HG02870 (cell line): ENCODE measurements around the gene WNK1.
"Not testable (repeated sequence)": the region's sequence is repeated elsewhere in the genome, so short reads cannot be mapped to it uniquely, and the experiment has no call there.

ENCODE experiments used
- ATAC-seq: cut with Tn5 transposase; IDR thresholded peaks from one replicate; pipeline ENCODE4 v1.9.1; 2021; ENCODE audit warnings: mild to moderate bottlenecking, moderate library complexity; ENCODE audit not compliant: unreplicated experiment

The WNK1 gene

DNA sequence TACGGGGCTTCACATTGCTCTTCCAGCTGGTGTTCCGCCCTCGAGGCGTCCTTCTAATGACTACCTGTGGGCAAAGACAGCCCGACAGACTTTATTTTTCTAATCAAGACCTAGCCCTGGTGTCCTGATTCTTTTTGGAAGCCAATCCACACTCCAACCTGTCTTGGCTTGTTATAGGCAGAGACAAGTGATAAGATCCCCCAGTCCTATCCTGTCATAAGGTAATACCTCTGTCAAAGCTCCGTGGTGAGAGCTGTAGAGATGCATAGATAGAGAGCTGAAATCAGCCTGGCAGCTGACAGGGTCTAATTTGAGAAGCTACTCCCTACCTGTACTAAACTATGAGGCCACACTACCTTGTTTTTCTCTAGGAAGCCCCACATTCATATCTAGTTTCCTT, 11.5 kb upstream of the WNK1 start:
- no peak for ATAC-seq

DNA sequence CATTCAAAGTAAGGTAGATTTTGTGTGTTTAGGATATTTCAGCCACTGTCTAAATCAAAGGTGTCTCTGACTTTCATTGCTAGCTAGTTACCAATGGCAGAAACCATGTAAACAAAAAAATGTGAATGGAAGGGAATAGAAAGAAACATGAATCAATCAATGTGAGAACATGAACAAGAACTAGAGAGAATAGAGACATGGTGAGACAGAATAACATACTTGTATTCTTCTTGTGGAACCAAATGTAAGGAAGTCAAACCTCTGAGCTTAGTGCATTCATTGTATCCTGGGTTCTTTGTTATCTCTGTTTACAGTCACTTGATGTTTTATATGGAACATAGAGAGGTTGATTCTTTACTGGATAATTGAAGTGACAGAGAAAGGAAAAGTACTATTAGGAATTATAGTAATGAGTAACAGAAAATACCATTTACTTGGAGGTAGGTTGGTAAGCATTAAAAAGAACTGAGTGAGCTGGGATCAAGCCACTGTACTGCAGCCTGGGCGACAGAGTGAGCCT, 2.6 kb upstream of the WNK1 start:
- no peak for ATAC-seq

DNA sequence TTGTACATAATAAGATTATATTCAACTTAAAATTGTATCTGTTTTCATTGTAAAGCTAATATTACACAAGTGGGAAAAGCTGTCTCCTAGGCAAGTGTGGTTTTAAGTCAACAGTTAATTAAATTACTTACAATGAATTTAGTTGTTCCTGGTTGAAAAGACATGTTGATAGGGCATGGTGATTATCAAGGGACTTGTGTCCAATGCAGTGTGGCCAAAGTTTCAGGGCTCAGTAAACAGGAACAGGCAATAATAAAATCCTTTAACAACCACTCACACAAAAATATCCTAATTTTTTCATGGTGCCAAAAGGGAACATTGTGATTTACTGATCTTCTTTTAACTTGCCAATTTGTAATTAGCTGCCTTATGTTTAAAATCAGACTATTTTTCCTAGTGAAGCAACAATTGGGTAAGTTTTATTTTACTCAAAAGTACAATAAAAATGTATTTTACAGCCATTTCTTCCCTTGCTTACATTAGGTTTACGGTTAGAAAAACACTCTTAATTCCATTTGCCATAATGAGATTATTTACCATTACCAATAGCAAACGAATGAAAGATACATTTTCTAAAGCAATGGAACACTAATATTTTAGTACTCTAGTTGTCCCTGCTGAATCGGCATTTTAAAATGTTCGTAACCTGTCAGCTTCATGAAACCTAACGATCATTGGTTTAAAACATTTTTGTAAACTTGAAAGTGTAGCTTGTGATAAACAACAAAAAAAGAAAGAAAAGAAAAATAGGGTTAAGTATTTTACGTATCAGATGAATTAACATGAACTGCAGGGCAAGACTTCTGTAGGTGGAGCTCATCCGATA, 1.8 kb upstream of the WNK1 start:
- ATAC-seq, result no peak

DNA sequence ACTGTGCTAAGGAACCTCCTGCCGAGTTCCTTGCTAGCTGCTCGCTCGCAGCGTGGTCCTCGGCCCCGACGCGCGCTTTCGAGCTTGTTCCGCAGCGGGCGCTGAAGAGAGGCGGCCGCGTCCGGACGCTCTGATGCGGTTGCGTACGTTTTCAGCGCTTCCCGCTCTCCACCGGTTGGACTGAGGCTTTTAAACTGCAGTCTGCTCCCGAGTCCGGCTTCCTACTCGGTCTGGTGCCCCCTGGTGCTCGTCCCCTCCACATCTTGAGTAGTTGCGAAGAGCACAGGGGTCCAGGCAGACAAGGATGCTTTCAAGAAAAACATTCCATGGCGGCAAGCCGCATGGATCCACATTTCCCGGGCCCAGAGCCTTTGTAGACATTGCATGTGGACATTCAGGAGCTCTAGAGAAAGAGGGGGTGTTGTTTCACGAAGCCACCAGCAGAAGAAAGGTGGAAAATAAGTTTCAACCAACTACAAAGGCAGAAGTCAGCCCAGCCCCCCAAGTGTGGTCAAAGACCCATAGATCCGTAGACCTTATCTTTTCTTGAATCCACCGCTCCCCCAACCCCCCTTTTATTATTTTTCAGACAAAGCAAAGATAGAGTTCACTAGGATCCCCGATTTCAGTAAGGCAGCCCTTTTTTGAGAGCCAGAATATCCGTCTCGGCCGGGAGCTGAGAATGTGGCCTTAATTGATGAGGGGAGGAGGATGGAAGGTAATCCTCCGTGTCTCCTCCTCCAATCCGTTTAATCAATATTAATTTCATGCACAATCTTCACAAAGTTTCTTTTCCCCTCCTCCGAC, 984 bp upstream of the WNK1 start:
- peak; percentile 35 for ATAC-seq

DNA sequence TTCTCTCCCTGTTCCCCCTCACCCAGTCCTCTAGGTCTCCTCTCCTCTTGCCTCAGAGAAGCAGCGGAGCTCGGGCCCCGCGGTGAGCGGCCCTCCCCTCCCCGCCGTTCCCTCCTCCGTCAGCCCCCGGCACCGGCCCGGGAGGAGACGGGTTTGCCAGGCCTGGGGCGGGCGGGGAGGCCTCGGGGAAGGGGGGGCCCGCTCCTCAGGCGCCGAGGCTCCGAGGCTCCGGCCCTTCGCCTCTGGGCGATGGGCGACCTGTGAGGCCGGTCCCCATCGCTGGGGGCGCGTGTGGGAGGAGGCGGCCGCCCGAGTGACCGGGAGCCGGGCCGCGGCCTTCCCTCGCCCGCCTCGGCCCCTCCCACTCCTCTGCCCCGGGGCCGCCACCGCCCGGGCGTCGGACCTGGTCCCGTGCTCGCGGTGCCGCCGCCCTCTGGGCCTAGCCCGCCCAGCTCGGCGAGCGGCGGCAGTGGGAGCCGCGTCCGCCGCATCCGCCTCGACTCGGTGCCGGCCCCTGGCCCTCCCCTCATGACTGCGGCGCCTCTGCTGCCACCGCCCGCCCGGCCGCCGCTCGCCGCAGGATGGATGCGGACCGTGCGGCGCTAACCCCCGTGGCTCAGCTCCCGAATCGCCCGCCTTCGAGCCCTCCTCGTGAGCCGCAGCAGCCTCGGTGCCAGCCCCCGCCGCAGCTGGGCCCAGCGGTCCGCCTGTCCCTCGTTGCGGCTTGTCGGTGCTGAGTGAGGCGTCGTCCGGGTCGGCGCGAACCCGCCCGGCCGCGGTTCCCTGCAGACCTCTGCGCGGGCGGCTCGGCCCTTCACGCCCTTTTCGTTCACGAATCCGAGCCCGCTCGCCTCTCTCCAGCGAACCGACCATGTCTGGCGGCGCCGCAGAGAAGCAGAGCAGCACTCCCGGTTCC, 574 bp downstream of the WNK1 start:
- ATAC-seq, result peak; percentile 19

DNA sequence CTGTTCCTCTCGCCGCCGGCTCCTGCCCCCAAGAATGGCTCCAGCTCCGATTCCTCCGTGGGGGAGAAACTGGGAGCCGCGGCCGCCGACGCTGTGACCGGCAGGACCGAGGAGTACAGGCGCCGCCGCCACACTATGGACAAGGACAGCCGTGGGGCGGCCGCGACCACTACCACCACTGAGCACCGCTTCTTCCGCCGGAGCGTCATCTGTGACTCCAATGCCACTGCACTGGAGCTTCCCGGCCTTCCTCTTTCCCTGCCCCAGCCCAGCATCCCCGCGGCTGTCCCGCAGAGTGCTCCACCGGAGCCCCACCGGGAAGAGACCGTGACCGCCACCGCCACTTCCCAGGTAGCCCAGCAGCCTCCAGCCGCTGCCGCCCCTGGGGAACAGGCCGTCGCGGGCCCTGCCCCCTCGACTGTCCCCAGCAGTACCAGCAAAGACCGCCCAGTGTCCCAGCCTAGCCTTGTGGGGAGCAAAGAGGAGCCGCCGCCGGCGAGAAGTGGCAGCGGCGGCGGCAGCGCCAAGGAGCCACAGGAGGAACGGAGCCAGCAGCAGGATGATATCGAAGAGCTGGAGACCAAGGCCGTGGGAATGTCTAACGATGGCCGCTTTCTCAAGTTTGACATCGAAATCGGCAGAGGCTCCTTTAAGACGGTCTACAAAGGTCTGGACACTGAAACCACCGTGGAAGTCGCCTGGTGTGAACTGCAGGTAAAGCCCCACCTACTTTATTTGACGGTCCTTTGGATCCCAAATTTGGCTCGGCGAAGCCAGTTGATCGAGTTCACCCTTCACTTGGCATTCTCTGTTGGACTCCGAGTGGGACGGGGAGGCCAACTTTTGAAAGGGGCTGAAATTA, 1.5 kb downstream of the WNK1 start:
- ATAC-seq, result no peak

DNA sequence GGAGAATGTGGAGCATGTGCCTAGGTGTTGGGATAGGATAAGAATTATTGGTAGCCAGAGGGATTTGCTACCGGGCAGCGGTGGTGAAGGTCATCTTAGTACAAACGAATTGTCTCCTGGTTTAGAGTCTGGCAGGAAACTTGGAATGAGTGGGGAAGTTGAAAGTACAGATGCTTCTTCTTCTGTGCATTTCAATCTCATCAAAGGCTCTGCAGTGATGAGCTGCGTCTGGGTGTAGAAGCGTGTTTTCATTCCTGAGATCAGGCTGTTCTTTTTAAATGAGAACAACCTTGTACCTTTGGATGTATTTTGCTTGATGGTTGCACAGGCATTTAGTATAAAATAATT, 2.1 kb downstream of the WNK1 start:
- no peak for ATAC-seq

DNA sequence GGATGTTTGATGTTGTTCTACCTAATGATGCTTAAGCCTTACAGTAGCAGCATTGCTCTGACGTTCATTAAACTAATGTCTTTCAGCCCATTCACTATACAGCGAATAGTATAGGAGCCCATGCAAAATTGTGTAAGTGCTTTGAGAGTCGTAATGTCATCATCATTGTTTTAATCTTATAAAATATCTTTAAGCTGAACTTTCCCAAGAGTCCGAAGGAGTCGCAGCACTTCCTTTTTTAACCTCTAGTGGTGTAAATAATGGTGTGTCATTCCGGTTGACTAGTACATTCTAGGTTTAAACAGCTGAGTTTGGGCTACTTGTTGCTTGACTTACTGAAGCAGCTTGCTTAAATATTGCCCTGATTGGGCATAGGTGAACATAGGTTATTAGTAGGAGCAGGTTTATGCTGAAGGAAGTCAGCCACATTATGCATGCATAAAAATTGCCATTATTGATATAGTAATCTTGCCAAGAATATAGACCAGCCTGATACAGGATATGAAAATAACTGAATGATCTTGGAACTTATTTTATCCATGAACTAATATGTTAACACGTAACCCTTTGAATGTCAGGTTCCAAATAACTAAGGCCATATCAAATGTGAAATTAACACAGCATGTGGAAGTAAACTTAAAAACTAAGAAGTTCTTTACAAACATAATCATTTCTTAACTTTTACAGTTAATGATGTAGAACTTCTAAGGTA, 2.6 kb downstream of the WNK1 start:
- ATAC-seq, result no peak

DNA sequence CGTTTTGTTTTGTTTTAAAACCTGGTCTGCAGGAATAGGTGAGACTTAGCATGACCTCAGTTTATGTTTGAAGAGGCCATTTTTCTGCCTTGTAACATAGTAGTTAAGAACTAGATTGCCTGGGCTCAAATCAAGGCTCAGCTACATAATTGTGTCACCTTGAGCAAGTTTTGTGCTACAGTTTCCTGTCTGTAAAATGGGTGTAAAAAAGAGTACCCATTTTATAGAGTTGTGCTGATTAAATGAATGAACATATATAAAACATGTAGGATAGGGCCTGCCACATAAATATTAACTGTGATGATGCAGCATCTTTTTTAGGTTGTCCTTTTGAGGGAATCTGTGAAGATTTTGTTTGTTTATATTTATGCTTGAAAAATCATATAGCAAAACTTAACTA, 7.2 kb downstream of the WNK1 start:
- no peak for ATAC-seq

DNA sequence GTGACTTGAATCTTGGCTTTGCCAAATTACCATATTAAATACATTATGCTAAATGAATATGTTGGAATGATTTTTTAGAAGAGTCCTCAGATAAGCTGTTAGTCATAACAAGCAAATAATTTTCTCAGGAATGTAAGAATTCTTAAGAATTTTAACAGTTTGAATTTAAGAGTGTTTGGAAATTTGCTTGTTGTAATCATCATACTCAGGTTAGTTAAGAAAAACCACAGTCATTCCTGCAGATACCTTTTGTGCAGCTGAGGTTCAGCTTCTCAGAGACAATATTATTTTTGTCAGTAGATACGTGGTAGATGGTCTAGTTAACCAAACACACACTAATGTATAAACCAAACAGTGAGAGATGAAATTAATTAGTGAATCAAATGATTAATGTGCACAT, 8.9 kb downstream of the WNK1 start:
- no peak for ATAC-seq

DNA sequence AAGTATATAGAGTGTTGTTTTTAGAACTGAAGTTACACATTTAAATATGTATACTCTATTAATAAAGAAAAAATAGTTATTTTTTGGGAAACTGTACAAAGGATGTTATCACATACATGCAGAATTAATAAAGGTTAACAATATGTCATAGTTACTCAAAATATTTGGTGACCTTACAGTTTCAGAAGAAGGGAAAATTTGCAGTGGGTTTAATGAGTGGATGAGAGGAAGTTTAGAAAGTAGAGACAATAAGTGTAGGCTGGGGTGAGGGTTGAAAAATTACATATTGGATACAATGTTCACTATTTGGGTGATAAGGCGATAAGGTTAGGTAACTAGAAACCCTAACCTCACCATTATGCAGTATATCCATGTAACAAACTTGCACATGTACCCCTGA, 13.5 kb downstream of the WNK1 start:
- ATAC-seq, result no peak

DNA sequence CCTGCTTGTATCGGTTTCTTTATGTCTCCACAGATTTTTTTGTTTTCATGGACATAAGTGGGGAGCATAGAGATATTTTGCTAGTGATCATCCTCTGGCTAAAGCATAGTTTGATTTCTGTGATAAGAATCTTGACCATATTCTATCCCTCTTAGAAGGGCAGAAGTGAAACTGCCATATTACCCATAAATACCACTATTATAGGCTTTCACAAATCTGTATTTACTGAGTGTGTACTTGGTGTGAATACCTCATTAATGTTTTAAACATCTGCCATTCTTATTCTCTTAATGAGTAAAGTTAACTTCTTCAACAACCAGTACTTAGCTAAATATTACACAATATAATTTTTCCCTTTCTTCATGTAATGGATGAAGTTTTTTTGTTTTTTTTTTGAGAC, 16.1 kb downstream of the WNK1 start:
- no peak for ATAC-seq

DNA sequence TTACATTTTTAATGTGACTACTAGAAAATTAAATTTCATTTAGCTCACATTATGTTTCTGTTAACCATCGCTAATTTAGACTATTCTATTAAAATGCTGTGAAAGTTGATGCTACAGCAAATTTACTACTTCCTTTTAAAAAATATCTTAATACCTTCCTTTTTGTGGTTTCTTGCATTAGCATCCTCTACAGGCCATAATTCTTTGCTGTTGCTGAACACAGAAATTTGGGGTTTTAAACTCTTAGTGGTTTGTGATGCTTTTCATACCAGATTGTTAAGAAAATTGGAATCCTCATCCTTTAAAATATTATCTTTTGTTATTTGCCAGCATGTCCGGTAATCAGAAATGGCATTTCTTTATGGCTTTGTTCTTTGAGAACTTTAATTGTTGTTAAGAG, 18.1 kb downstream of the WNK1 start:
- ATAC-seq, result no peak

DNA sequence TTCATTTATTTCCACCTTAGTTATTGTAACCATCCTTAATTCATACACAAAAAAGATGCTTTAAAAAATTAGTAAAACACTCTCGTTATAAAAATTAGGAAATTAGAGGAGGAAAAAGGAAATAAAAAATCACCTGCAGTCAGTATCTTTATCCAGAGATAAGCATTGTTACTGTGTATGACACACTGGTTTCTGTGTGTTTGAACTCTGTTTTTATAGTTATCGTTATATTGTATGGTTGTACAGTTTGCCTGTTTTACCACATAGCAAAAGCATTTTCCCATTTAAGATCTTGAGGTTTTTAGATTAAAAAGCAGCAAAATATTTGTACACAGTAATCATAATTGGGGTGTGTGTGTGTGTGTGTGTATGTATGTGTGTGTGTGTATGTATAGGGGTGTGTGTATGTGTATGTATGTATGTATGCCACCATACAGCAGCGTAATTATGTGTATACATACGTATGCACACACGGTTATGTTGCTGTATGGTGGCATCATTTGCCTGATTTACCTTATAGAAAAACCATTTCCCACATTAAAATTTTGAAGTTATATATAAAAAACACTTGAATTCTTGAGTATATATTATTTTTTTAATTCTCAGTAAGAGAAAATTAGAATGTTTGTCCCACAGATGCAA, 19.8 kb downstream of the WNK1 start:
- no peak for ATAC-seq

DNA sequence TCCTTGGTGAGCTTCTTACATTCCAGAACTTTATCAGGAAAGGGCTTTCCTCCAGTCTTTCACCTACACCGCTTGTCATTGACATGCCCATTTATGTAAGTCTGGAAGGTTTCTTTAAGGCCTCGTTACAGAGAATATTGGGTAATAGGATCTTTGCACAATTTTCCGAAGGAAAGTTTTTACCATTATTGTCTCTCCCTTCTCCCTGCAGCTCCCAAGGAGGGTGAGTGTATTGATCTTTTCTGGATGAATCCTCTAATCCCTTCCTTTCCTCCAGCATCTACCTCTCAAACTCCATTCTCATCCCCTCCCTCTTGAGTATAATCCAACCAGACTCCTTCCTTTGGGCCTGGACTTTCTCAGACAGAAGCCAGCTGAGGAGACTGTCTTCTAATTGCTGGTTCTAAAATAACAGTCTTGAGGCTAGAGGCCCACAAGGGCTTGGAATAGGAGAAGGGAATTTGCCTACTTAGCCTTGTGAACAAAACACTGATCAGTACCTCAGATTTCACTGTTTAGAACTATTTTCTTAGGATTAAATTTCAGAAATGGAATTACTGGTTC, 21.8 kb downstream of the WNK1 start:
- no peak for ATAC-seq

DNA sequence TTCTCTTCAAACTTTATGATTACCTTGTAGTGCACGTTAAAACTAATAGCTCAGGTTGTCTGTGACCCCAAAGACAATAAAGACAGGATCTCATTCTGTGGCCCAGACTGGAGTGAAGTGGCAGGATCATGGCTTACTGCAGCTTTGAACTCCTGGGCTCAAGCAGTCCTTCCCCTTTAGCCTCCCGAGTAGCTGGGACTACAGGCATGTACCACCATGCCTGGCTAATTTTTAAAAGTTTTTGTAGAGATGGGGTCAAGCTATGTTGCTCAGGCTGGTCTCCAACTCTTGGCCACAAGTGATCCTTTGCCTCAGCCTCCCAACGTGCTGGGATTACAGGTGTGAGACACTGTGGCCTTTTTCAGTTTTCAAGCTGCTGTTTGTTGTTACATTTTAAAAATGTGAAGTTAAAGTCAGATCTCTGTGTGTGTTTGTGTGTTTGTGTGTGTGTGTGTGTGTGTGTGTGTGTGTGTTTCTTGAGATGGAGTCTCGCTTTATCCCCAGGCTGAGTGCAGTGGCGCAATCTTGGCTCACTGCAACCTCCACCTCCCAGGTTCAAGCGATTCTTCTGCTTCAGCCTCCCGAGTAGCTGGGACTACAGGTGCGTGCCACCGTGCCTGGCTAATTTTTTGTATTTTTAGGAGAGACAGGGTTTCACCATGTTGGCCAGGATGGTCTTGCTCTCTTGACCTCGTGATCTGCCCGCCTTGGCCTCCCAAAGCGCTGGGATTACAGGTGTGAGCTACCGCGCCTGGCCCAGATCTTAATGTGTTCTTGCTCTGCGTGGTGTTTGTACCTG, 23.8 kb downstream of the WNK1 start:
- ATAC-seq, result not testable (repeated sequence)

DNA sequence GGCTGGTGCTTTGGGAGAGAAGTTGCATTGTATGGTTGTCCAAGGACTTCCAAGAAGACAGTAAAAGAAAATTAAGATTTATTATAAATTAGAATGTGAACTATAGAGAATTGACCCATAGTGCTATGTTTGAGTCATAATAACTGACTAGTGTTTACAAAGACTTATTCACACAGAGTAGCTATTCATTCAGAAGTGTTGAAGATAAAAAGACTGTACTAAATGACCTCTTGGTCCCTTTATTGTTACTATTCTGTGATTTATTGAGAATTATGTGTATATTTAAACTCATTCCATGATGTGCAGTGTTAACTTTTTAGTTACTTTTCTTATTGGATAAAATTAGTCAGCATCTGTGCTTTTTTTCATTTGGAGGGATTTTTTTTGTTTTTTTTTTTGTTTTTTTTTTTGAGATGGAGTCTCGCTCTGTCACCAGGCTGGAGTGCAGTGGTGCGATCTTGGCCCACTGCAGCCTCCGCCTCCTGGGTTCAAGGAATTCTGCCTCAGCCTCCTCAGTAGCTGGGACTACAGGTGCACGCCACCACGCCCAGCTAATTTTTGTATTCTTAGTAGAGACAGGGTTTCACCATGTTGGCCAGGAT, 24.5 kb downstream of the WNK1 start:
- ATAC-seq, result not testable (repeated sequence)
